Loucy (cell line): ENCODE data around the gene PLEK2.

Experiments
- CTCF ChIP-seq: fragments of 200-600 bp; sonication (generic); conservative IDR thresholded peaks from 2 replicates; pipeline ENCODE4 v1.5.1; 2014; ENCODE audit warnings: mild to moderate bottlenecking, antibody characterized with exemption, low read length
- EZH2phosphoT487 ChIP-seq: fragments of 200-600 bp; IDR thresholded peaks from 2 replicates; pipeline ENCODE4 v1.6.1; 2018; ENCODE audit warnings: antibody characterized with exemption, mild to moderate bottlenecking, moderate library complexity, borderline replicate concordance

GRCh38 chr14:67425608-67426007 lies 13.6 kb upstream of the PLEK2 start:
- TF ChIP-seq CTCF (no peak), EZH2phosphoT487 (no peak)
